H9 (cell line): ENCODE data around the gene L1CAM. TPM values are rescaled to one million over a fixed set of nuclear protein-coding genes. Genes with fewer than 3 reads are reported as not detected.

Experiments
- DNase-seq: peaks from one replicate; pipeline ENCODE4 v3.0.0-alpha.2; 2017
- H2AFZ ChIP-seq: one replicate; pipeline ENCODE4 v1.6.1; 2013; ENCODE audit warnings: mild to moderate bottlenecking, low read length, control low read depth, moderate library complexity
- H2AK5ac ChIP-seq: 2 replicates; pipeline ENCODE4 v1.6.1; 2013; ENCODE audit warnings: low read length, control low read depth, mixed read lengths; ENCODE audit not compliant: insufficient read length
- H2BK120ac ChIP-seq: one replicate; pipeline ENCODE4 v1.6.1; 2013; ENCODE audit warnings: low read depth, mild to moderate bottlenecking, low read length, control low read depth, inconsistent platforms; ENCODE audit not compliant: poor library complexity, severe bottlenecking
- H2BK12ac ChIP-seq: 2 replicates; pipeline ENCODE4 v1.6.1; 2013; ENCODE audit warnings: low read length, control low read depth, mixed read lengths, low read depth; ENCODE audit not compliant: insufficient read length
- H2BK15ac ChIP-seq: 2 replicates; pipeline ENCODE4 v1.6.1; 2013; ENCODE audit warnings: low read depth, low read length, control low read depth
- H2BK20ac ChIP-seq: one replicate; pipeline ENCODE4 v1.6.1; 2013; ENCODE audit warnings: low read depth, mild to moderate bottlenecking, low read length, control low read depth, inconsistent platforms; ENCODE audit not compliant: poor library complexity, severe bottlenecking
- H2BK5ac ChIP-seq: 2 replicates; pipeline ENCODE4 v1.6.1; 2013; ENCODE audit warnings: low read length, control low read depth, mixed read lengths; ENCODE audit not compliant: insufficient read length
- H3K14ac ChIP-seq: 2 replicates; pipeline ENCODE4 v1.6.1; 2013; ENCODE audit warnings: low read length, control low read depth; ENCODE audit not compliant: insufficient read depth
- H3K18ac ChIP-seq: 2 replicates; pipeline ENCODE4 v1.6.1; 2013; ENCODE audit warnings: low read depth, mild to moderate bottlenecking, mixed read lengths, low read length, control low read depth; ENCODE audit not compliant: insufficient read length
- H3K23ac ChIP-seq: 2 replicates; pipeline ENCODE4 v1.6.1; 2013; ENCODE audit warnings: low read length, control low read depth, mixed read lengths, low read depth; ENCODE audit not compliant: insufficient read length
- H3K23me2 ChIP-seq: 2 replicates; pipeline ENCODE4 v1.6.1; 2013; ENCODE audit warnings: low read depth, mild to moderate bottlenecking, mixed read lengths, low read length, control low read depth; ENCODE audit not compliant: insufficient read length, poor library complexity, severe bottlenecking
- H3K27ac ChIP-seq: 2 replicates; pipeline ENCODE4 v1.5.1; 2013; ENCODE audit warnings: low read length, control low read depth, mixed read lengths, low read depth; ENCODE audit not compliant: insufficient read length
- H3K27me3 ChIP-seq: 2 replicates; pipeline ENCODE4 v1.6.1; 2013; ENCODE audit warnings: low read length, control low read depth, inconsistent platforms; ENCODE audit not compliant: insufficient read depth
- H3K4ac ChIP-seq: 2 replicates; pipeline ENCODE4 v1.6.1; 2013; ENCODE audit warnings: low read depth, mild to moderate bottlenecking, control low read depth, inconsistent platforms, low read length, moderate library complexity
- H3K4me1 ChIP-seq: 2 replicates; pipeline ENCODE4 v1.6.1; 2013; ENCODE audit warnings: low read length, control low read depth, inconsistent platforms; ENCODE audit not compliant: insufficient read depth
- H3K4me2 ChIP-seq: 2 replicates; pipeline ENCODE4 v1.6.1; 2013; ENCODE audit warnings: low read length, control low read depth, mixed read lengths; ENCODE audit not compliant: insufficient read length, insufficient read depth
- H3K56ac ChIP-seq: 2 replicates; pipeline ENCODE4 v1.6.1; 2013; ENCODE audit warnings: low read depth, mild to moderate bottlenecking, mixed read lengths, low read length, control low read depth; ENCODE audit not compliant: insufficient read length
- H3K79me1 ChIP-seq: 2 replicates; pipeline ENCODE4 v1.6.1; 2013; ENCODE audit warnings: low read depth, mild to moderate bottlenecking, moderate library complexity, low read length, control low read depth, inconsistent platforms; ENCODE audit not compliant: insufficient read depth, poor library complexity, severe bottlenecking
- H3K79me2 ChIP-seq: 2 replicates; pipeline ENCODE4 v1.6.1; 2013; ENCODE audit warnings: low read length, control low read depth, inconsistent platforms; ENCODE audit not compliant: insufficient read depth
- H3K9ac ChIP-seq: 2 replicates; pipeline ENCODE4 v1.6.1; 2013; ENCODE audit warnings: low read length, control low read depth, mixed read lengths; ENCODE audit not compliant: insufficient read length; ENCODE audit errors: extremely low read depth
- H3K9me3 ChIP-seq: one replicate; pipeline ENCODE4 v1.6.1; 2013; ENCODE audit warnings: low read depth, low read length, inconsistent platforms; ENCODE audit not compliant: control insufficient read depth
- H3T11ph ChIP-seq: one replicate; pipeline ENCODE4 v1.6.1; 2013; ENCODE audit warnings: mild to moderate bottlenecking, low read length, control low read depth, inconsistent platforms
- H4K20me1 ChIP-seq: one replicate; pipeline ENCODE4 v1.6.1; 2013; ENCODE audit not compliant: control insufficient read depth, insufficient read length, insufficient read depth
- H4K5ac ChIP-seq: 2 replicates; pipeline ENCODE4 v1.6.1; 2013; ENCODE audit warnings: low read depth, mild to moderate bottlenecking, mixed read lengths, low read length, control low read depth; ENCODE audit not compliant: insufficient read length
- H4K8ac ChIP-seq: replicated peaks from 2 replicates; pipeline ENCODE4 v1.6.1; 2013; ENCODE audit warnings: low read length, control low read depth, mixed read lengths, low read depth; ENCODE audit not compliant: insufficient read length
- H4K91ac ChIP-seq: 2 replicates; pipeline ENCODE4 v1.6.1; 2013; ENCODE audit warnings: low read depth, mild to moderate bottlenecking, moderate library complexity, mixed read lengths, low read length, control low read depth; ENCODE audit not compliant: insufficient read length
- H3K27ac Mint-ChIP-seq, 3 experiments: 2 replicates in 2 of 3; 3 replicates in 1 of 3; pipeline ENCODE4 v1.8.0; 2020 to 2021; ENCODE audit warnings: mixed read lengths in 3 of 3, mild to moderate bottlenecking in 1 of 3, moderate library complexity in 1 of 3
- H3K27me3 Mint-ChIP-seq: 2 replicates; pipeline ENCODE4 v1.8.0; 2021; ENCODE audit warnings: low read depth, mild to moderate bottlenecking, moderate library complexity, mixed read lengths
- H3K36me3 Mint-ChIP-seq, 3 experiments: 2 replicates in 2 of 3; 3 replicates in 1 of 3; pipeline ENCODE4 v1.8.0; 2020 to 2021; ENCODE audit warnings: low read depth in 3 of 3, mixed read lengths in 3 of 3; ENCODE audit not compliant: insufficient read depth in 1 of 3
- H3K4me1 Mint-ChIP-seq, 2 experiments: 2 replicates each; pipeline ENCODE4 v1.8.0; 2020; ENCODE audit warnings: mixed read lengths in 2 of 2
- H3K4me3 Mint-ChIP-seq, 2 experiments: 2 replicates in 1 of 2; 3 replicates in 1 of 2; pipeline ENCODE4 v1.8.0; 2020 to 2021; ENCODE audit warnings: mild to moderate bottlenecking in 2 of 2, mixed read lengths in 2 of 2, moderate library complexity in 1 of 2
- H3K9me3 Mint-ChIP-seq, 2 experiments: 2 replicates in 1 of 2; 3 replicates in 1 of 2; pipeline ENCODE4 v1.8.0; 2020; ENCODE audit warnings: mild to moderate bottlenecking in 2 of 2, mixed read lengths in 2 of 2, moderate library complexity in 1 of 2
- CTCF ChIP-seq: fragments of 200-600 bp; sonication (generic); conservative IDR thresholded peaks from 3 replicates; pipeline ENCODE4 v1.8.0; 2021; ENCODE audit warnings: antibody characterized with exemption, mild to moderate bottlenecking
- WGBS: extraction: QIAGEN DNeasy Blood & Tissue Kit; methylation state at CpG from one replicate; pipeline ENCODE4 v1.1.7; 2013; ENCODE audit warnings: missing lambda C conversion rate, low lambda C conversion rate, mixed read lengths; ENCODE audit not compliant: insufficient read length; ENCODE audit errors: extremely low coverage; 5-methylcytosine and 5-hydroxymethylcytosine counted together
- total RNA-seq: library from RNA; stranded (reverse); gene quantifications from 2 replicates; pipeline ENCODE4 v1.2.1, GENCODE V29; 2021

Gene L1CAM
- total RNA-seq, 1 experiment from 2014 or later, result 22.7 TPM

DNA sequence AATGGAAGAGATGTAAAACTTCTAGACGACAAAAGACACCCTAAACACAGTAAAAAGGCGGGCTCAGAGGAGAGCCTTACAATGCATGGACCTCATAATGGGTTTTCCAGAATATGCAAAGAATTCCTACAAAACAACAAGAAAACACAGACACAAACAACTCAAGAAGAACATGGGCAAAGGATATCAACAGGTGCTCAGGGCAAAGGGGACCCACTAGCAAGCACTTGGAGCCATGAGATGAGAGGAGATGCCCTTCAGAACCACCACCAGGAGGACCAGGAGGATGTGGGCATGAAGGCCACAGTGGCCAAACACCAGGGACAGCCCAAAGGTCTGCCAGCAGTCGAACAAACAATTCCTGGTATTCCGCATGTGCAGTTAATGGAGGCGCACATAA lies 72.8 kb downstream of the L1CAM start:
- Histone ChIP-seq H3K79me1 (no peaks in the 10 kb centered on the region), H3K23ac (no peak overlapping the region), H4K8ac (no peak overlapping the region), H3K79me2 (peaks cover 52% of the 10 kb centered on the region), H3K14ac (no peak overlapping the region), H4K91ac (no peak overlapping the region), H3K4me1 (no peaks in the 10 kb centered on the region; the same call in 1 of the 2 replicates), H2BK20ac (no peak overlapping the region), H3K56ac (no peak overlapping the region), H3K4me2 (no peak overlapping the region), H2AK5ac (no peak overlapping the region), H3K27ac (no peak overlapping the region), H3K23me2 (no peaks in the 10 kb centered on the region), H2BK12ac (no peak overlapping the region), H3K4ac (no peak overlapping the region), H2BK15ac (no peak overlapping the region), H2AFZ (no peak overlapping the region), H3K9ac (no peak overlapping the region), H4K20me1 (no peaks in the 10 kb centered on the region), H3K18ac (no peak overlapping the region), H4K5ac (no peak overlapping the region), H2BK120ac (no peak overlapping the region), H3K9me3 (peaks cover 23% of the 10 kb centered on the region), H2BK5ac (no peak overlapping the region), H3T11ph (no peak overlapping the region), H3K27me3 (no peaks in the 10 kb centered on the region)
- Mint-ChIP-seq H3K27me3 (peaks cover 2% of the 10 kb centered on the region), H3K4me3 (no peak overlapping the region; a peak in 1 of 5 replicates), H3K27ac (0 out of 7 replicates have a peak overlapping the region, but pooled peaks of 1 of the 3 experiments have one; percentile 1), H3K36me3 (peaks cover 0 to 34% (median 23%) of the 10 kb centered on the region in 3 experiments; a peak in 6 of 7 replicates), H3K9me3 (peaks cover 71% of the 10 kb centered on the region in 2 experiments), H3K4me1 (peaks cover 31% of the 10 kb centered on the region in 2 experiments)
- no CpG with 5 or more reads among the region's 5 CpGs for WGBS
- TF ChIP-seq CTCF, result no peak
- no peak for DNase-seq
